ENCODE measurements around the gene EIF3C. TPM values are rescaled to one million over a fixed set of nuclear protein-coding genes. Genes with fewer than 3 reads are reported as not detected.
"Not testable (repeated sequence)": the region's sequence is repeated elsewhere in the genome, so short reads cannot be mapped to it uniquely, and the experiment has no call there.

The EIF3C gene
- 100 to 1,000 TPM; 793 to 795 TPM for total RNA-seq

DNA sequence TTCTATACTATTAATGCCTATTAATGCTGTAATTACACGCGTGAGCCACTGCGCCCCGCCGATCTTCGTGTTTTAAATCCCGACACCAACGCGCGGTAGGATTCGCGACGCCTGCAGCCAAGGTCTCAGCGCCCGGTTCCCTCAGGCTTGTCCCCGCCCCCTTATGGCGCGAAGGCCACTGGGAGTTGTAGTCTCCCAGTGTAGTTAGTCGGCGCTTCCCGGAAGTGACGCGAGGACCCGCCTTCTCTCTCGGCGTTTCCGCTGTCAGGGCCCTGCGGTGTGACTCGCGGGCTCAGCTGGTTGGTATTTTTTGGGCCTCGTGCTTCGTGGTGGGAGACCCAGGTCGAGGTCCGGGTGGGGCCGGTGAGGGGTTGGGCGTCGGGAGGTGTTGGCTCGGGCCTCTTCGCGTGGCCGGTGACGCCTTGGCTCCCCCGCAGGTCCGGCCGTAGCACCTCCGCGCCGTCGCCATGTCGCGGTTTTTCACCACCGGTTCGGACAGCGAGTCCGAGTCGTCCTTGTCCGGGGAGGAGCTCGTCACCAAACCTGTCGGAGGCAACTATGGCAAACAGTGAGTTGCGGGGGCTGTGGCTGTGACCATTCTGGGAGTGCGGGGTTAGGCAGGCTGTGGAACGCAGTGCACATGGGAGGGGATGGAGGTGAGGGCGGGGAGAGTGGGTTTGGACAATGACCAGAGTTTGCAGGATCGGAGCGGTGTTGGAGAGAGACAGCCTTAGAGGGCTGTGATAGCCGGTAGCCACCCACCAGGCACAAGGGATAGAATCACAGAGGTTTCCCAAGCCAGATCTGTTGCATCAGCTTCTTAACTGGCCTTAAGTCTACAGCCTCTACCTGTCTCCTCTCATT is at the start of gene EIF3C:
Gene EIF3C, plus strand, starts transcription at position 245 of the 864 bp plus-strand sequence. Its CDS starts 223 bp downstream, at position 468.
- POLR2A ChIA-PET, CTCF ChIA-PET: not testable (repeated sequence)

DNA sequence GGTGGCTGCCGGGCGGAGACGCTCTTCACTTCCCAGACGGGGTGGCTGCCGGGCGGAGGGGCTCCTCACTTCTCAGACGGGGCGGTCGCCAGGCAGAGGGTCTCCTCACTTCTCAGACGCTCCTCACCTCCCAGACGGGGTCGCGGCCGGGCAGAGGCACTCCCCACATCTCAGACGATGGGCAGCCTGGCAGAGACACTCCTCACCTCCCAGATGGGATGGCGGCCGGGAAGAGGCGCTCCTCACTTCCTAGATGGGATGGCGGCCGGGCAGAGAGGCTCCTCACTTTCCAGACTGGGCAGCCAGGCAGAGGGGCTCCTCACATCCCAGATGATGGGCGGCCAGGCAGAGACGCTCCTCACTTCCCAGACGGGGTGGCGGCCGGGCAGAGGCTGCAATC is 45.0 kb upstream of the EIF3C start:
- POLR2A ChIA-PET, CTCF ChIA-PET: not testable (repeated sequence)

- POLR2A ChIA-PET, CTCF ChIA-PET: not testable (repeated sequence)
These were observed 43.8 kb upstream of the EIF3C start for GRCh38 chr16:28667480-28667879.

DNA sequence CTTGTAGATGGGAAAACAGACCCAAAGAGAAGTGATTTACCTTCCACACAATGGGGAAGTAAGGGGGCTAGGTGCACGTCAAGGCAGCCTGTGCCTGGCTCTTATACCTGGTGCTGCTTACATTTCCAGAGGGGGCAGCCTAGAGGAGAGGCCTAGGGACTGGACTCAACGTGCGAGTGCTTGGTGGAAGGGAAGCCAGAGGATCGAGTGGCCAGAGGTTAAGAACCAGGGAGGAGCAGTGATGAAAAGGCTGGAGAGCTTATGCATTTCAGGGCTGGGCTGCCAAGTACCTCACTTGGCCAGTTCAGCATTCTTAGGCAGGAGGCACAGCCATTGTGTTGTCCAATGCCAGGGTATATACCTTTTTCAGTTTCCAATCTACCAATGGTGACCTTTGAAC is 43.1 kb upstream of the EIF3C start:
- CTCF ChIA-PET, POLR2A ChIA-PET: not testable (repeated sequence)

DNA sequence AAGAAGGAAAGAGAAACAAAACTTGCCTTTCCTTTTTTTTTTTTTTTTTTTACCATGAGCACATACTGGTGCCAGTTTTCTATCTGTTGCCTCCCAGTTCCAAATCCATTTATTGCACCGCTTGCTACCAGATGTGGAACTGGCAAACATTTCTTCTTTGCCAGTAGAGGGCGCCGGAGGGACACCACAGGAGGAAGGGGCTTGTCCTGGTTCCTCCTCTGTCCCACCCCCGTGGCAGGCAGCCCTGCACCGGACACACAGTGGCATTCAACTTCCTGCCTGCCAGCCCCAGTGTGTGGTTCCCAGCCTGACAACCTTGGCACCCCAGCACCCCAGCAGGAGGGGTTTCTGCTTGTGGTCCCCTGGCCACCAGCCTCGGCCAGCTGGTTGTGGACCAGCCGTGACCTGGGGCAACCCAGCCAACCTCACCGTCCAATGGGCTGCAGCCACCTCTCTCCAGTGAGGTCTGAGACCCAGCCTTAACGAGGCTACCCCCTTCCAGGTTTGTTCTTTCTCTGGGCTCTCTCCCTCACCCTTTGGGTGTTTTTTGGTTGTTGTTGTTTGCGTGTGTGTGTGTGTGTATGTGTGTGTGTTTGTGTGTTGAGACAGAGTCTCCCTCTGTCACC is 22.8 kb upstream of the EIF3C start:
- POLR2A ChIA-PET, CTCF ChIA-PET: not testable (repeated sequence)

DNA sequence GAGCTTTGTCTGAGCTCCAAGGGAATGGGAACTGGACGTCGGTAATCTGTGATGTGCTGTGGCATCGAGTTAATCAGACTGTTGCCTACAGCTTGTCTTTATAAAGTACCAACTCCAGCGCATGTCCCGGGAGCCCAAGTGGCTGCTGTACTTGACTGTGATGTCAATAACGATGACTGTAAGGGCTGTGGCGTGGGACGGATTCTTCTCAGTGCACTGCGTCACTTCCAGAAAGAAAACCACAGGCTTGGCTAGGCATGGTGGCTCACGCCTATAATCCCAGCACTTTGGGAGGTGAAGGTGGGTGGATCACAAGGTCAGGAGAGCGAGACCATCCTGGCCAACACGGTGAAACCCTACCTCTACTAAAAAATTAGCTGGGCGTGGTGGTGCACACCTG is 21.8 kb upstream of the EIF3C start:
- CTCF ChIA-PET, POLR2A ChIA-PET: not testable (repeated sequence)

DNA sequence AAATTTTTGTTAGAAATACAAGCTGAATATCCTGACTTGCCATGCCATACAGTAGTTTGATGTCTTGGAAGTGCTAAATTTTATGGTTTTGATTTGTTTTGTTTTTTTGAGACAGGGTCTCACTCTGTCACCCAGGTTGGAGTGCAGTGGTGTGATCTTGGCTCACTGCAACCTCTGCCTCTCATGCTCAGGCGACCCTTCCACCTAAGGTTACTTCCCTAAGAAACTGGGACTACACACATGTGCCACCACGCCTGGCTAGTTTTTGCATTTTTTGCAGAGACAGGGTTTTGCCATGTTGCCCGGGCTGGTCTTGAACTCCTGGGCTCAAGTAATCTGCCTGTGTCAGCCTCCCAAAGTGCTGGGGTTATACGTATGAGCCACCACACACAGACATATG is 19.5 kb upstream of the EIF3C start:
- CTCF ChIA-PET, POLR2A ChIA-PET: not testable (repeated sequence)

DNA sequence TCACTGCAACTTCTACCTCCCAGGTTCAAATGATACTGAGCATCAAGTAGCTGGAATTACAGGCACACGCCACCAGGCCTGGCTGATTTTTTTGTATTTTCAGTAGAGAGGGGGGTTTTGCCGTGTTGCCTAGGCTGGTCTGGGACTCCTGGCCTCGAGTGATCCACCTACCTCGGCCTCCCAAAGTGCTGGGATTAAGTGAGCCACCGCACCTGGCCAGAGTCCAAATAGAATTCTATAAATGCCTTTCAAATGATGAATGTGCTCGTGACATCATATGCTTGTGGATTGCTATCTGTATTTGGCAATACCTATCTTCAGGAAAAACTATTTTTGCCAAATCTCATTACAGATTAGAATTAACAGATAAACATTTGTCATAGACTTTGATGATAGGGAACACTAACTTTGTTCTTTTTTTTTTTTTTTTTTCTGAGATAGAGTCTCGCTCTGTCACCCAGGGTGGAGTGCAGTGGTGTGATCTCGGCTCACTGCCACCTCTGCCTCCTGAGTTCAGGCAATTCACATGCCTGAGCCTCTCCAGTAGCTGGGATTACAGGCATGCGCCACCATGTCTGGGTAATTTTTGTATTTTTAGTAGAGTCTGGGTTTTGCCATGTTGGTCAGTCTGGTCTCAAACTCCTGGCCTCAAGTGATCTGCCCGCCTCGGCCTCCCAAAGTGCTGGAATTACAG is 17.9 kb upstream of the EIF3C start:
- POLR2A ChIA-PET, CTCF ChIA-PET: not testable (repeated sequence)

DNA sequence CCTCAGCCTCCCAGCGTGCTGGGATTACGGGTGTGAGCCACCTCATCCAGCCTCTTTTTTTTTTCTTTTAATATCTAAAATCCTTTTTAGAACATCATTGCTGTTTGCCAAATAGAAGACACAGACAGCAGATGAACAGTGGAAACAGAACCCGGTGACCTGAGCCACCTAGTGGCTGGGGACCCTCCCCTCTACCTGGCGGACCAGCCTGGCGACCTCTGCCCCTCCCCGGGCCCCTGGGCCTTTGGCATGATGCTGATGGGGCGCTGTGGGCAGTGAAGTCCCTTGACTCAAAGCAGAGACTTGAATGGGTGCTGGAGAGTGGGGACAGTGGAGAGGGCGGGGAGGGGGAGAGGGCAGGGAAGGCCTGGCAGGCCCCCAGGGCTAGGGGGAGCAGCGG is 11.5 kb upstream of the EIF3C start:
- CTCF ChIA-PET, POLR2A ChIA-PET: not testable (repeated sequence)

DNA sequence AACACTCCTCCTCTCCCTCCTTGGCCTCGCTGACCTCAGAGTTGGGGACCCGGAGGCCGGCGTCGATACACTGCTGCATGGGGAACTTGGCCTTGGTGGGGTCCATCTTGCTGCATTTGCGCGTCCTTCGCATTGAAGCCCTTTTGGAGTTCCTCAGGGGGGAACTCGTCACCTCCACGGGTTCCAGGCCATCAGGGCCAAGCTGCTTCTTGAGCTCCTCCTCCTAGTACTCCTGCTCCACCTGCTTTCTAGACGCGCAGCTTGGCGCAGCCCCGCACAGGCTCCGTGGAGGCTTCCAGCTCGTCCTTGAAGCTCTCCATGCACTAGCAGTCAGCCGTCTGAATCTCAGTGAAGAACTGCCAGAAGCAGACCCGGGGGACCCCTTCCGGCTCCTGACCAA is 10.9 kb upstream of the EIF3C start:
- CTCF ChIA-PET, POLR2A ChIA-PET: not testable (repeated sequence)

DNA sequence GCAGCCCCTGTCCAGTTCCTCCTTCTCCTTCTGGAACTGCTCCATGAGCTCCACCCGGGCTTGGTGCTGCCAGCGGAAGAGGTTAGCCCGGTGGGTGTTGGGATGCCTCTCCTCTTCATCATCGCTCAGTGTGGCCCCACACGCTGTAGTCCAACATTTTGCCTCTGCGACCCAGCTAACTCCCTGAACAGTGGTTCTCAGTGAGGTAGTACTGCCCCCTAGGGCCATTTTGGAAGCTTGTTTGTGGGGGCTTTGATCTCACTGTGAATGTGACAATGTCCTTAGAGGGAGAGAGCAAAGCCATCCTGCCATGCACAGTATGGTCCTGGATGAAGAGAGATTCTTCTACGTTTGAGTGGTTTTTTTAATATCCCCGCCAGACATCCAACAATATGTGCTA is 9.9 kb upstream of the EIF3C start:
- CTCF ChIA-PET, POLR2A ChIA-PET: not testable (repeated sequence)

GRCh38 chr16:28704246-28704645 is 7.0 kb upstream of the EIF3C start:
- POLR2A ChIA-PET, CTCF ChIA-PET: not testable (repeated sequence)

DNA sequence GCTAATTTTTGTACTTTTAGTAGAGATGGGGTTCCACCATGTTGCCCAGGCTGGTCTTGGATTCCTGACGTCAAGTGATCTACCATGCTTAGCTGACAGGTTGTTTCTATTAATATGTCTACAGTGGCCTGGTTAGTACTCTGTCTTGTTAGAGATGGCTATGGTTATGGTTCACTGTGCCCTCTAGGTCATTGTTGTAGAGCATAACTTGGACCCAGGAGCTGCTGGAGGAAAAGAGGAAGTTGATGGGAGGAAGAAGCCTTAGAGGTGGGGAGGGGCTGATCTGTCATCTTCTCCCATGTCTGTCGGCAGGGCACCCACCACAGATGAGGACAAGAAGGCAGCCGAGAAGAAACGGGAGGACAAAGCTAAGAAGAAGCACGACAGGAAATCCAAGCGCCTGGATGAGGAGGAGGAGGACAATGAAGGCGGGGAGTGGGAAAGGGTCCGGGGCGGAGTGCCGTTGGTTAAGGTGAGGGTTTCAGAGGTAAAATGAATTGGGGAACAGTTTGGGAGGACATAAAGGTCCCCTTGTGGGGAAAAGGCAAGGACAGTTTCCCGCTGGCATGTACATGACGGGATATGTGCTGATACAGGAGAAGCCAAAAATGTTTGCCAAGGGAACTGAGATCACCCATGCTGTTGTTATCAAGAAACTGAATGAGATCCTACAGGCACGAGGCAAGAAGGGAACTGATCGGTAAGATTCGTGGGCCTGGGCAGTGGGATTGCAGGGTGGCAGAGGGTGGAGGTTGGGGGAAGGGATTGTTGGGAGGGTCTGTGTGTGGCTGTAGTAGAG is 11.8 kb downstream of the EIF3C start:
- POLR2A ChIA-PET, CTCF ChIA-PET: not testable (repeated sequence)

DNA sequence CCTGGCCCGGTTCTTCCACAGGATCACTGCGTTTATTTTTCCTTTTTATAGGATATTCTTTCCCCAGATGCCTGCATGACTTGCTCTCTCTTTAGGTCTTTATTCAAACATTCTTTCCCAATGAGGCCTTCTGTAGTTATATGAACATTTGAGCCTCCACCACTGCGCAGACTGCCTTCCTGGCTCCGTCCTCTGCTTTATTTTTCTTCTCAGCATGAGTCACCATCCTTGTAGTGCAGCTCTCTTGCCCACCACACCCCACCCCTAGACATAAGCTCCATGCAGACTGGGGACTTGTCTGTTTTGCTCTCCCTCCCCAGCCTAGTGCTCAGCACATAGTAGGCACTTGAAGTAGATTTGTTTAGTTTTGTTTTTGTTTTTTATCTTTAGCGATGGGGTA is 20.0 kb downstream of the EIF3C start:
- CTCF ChIA-PET, POLR2A ChIA-PET: not testable (repeated sequence)

- POLR2A ChIA-PET, CTCF ChIA-PET: not testable (repeated sequence)
These were observed 21.3 kb downstream of the EIF3C start for GRCh38 chr16:28732455-28733124.

DNA sequence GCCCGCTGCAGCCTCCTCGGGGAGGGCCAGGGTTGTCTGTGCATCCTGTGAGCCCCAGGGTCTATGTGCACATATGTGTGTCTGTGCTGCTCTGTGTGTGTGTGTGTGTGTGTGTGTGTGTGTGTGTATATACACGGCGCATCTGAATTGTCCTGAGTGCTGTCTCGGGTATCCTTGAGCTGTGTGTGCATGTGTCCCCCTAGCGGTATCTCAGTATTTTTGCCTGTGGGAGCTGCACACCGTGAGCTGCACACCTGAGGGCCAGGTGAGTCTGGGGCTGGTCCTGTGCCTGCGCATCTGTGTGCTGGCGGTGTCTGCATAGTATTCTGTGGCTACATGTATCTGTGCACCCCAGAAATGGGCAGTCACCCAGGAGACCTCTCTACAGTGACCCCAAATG is 28.5 kb downstream of the EIF3C start:
- CTCF ChIA-PET, POLR2A ChIA-PET: not testable (repeated sequence)

- POLR2A ChIA-PET, CTCF ChIA-PET: not testable (repeated sequence)
These were observed 29.4 kb downstream of the EIF3C start for GRCh38 chr16:28740631-28741030.

GRCh38 chr16:28741295-28741694 is 30.0 kb downstream of the EIF3C start:
- POLR2A ChIA-PET, CTCF ChIA-PET: not testable (repeated sequence)

GRCh38 chr16:28746618-28747350 is 35.5 kb downstream of the EIF3C start:
- POLR2A ChIA-PET, CTCF ChIA-PET: not testable (repeated sequence)

Data from activated CD8-positive, alpha-beta memory T cell treated with anti-CD3 and anti-CD28 coated beads for 36 hours (primary cell).